Brain microvascular endothelial cell (primary cell): ENCODE measurements around the gene CCDC63.

Experiments
- DNase-seq: peaks from one replicate; pipeline ENCODE4 v3.0.0-alpha.2; 2020
- H3K27ac ChIP-seq: fragments of 250-450 bp; sonication (Bioruptor Pico); 2 replicates; pipeline ENCODE4 v1.5.1; 2020; ENCODE audit warnings: mild to moderate bottlenecking, moderate library complexity
- H3K27me3 ChIP-seq: fragments of 250-450 bp; sonication (Bioruptor Pico); replicated peaks from 2 replicates; pipeline ENCODE4 v1.5.1; 2020; ENCODE audit warnings: mild to moderate bottlenecking
- H3K36me3 ChIP-seq: fragments of 250-450 bp; sonication (Bioruptor Pico); replicated peaks from 2 replicates; pipeline ENCODE4 v1.5.1; 2020; ENCODE audit warnings: mild to moderate bottlenecking
- H3K4me3 ChIP-seq: 2 replicates; pipeline ENCODE4 v1.5.1; 2011; ENCODE audit warnings: low read depth, mild to moderate bottlenecking, control low read depth, low read length, moderate library complexity
- CTCF ChIP-seq: IDR thresholded peaks from 2 replicates; pipeline ENCODE4 v1.5.1; 2011; ENCODE audit warnings: low read depth, mild to moderate bottlenecking, moderate library complexity, low read length, control low read depth, inconsistent platforms; ENCODE audit errors: missing control alignments
- in situ Hi-C: cut with HindIII; loops from 2 replicates; pipeline ENCODE4 v1.10.0; 2017; ENCODE audit warnings: low sequenced_read_pairs, low pct_ligation_motif_present

CCDC63 gene

GRCh38 chr12:110846615-110847566 lies at the start of gene CCDC63:
TSS of gene CCDC63 (plus strand) at chr12:110846987. CDS start at chr12:110852955, 5,968 bp downstream.
- peak; percentile 16 for DNase-seq
- H3K27me3 ChIP-seq = peaks cover 11% of the 10 kb centered on the region
- peak; percentile 72 for TF ChIP-seq CTCF
- H3K27ac ChIP-seq = no peak within 1 kb of the TSS
- in situ Hi-C loops = no loop called here
- H3K4me3 ChIP-seq = peak within 1 kb of the TSS; percentile 17
- no peaks in the 10 kb centered on the region for H3K36me3 ChIP-seq

- H3K27ac ChIP-seq = no peak overlapping the region
- no peaks in the 10 kb centered on the region for H3K27me3 ChIP-seq
- H3K36me3 ChIP-seq = no peaks in the 10 kb centered on the region
- no peak overlapping the region for H3K4me3 ChIP-seq
- in situ Hi-C loops = no loop called here
- no peak for TF ChIP-seq CTCF
- DNase-seq = no peak
These were observed 48.3 kb upstream of the CCDC63 start for GRCh38 chr12:110798461-110798860.

GRCh38 chr12:110802489-110802888 lies 44.3 kb upstream of the CCDC63 start:
- DNase-seq = no peak
- Histone ChIP-seq H3K27me3 (no peaks in the 10 kb centered on the region), H3K27ac (no peak overlapping the region), H3K4me3 (no peak overlapping the region), H3K36me3 (no peaks in the 10 kb centered on the region)
- in situ Hi-C loops = no loop called here
- TF ChIP-seq CTCF = no peak

GRCh38 chr12:110804406-110804805 lies 42.4 kb upstream of the CCDC63 start:
- no peak for DNase-seq
- no peak for TF ChIP-seq CTCF
- H3K27ac ChIP-seq = no peak overlapping the region
- H3K4me3 ChIP-seq = no peak overlapping the region
- no peaks in the 10 kb centered on the region for H3K27me3 ChIP-seq
- H3K36me3 ChIP-seq = no peaks in the 10 kb centered on the region
- in situ Hi-C loops = no loop called here

GRCh38 chr12:110807640-110808039 lies 39.1 kb upstream of the CCDC63 start:
- Histone ChIP-seq H3K4me3 (no peak overlapping the region), H3K36me3 (no peaks in the 10 kb centered on the region), H3K27ac (no peak overlapping the region), H3K27me3 (no peaks in the 10 kb centered on the region)
- in situ Hi-C loops = no loop called here
- DNase-seq = no peak
- no peak for TF ChIP-seq CTCF

GRCh38 chr12:110809149-110809548 lies 37.6 kb upstream of the CCDC63 start:
- Histone ChIP-seq H3K36me3 (no peaks in the 10 kb centered on the region), H3K27ac (no peak overlapping the region), H3K4me3 (no peak overlapping the region), H3K27me3 (no peaks in the 10 kb centered on the region)
- in situ Hi-C loops = no loop called here
- no peak for DNase-seq
- TF ChIP-seq CTCF = no peak
